Endodermal cell (in vitro differentiated cells): ENCODE measurements around the gene HBG1. TPM values are rescaled to one million over a fixed set of nuclear protein-coding genes. Genes with fewer than 3 reads are reported as not detected.

Experiments used
- DNase-seq: peaks from one replicate; pipeline ENCODE4 v3.0.0-alpha.2; 2017
- H3K27ac ChIP-seq: 2 replicates; pipeline ENCODE4 v1.5.1; 2013; ENCODE audit warnings: mild to moderate bottlenecking, low read depth, low read length, moderate library complexity
- H3K27me3 ChIP-seq: 2 replicates; pipeline ENCODE4 v1.6.1; 2013; ENCODE audit warnings: mild to moderate bottlenecking, low read length, moderate library complexity; ENCODE audit not compliant: insufficient read depth, control insufficient read depth, poor library complexity, severe bottlenecking
- H3K36me3 ChIP-seq: 2 replicates; pipeline ENCODE4 v1.7.0; 2013; ENCODE audit warnings: mild to moderate bottlenecking, low read length, moderate library complexity; ENCODE audit not compliant: control insufficient read depth, insufficient read depth
- H3K4me1 ChIP-seq: one replicate; pipeline ENCODE4 v1.7.0; 2013; ENCODE audit warnings: low read length; ENCODE audit not compliant: control insufficient read depth, insufficient read depth
- H3K4me3 ChIP-seq: 2 replicates; pipeline ENCODE4 v1.5.1; 2013; ENCODE audit warnings: mild to moderate bottlenecking, low read length, moderate library complexity
- H3K9ac ChIP-seq: 2 replicates; pipeline ENCODE4 v1.6.1; 2013; ENCODE audit warnings: mild to moderate bottlenecking, low read length, moderate library complexity; ENCODE audit not compliant: poor library complexity, severe bottlenecking; ENCODE audit errors: extremely low read depth
- H3K9me3 ChIP-seq: 2 replicates; pipeline ENCODE4 v1.6.1; 2013; ENCODE audit warnings: mild to moderate bottlenecking, low read length, moderate library complexity; ENCODE audit not compliant: control insufficient read depth
- H3K27ac Mint-ChIP-seq: 2 replicates; pipeline ENCODE4 v1.8.0; 2020; ENCODE audit warnings: mixed read lengths
- H3K27me3 Mint-ChIP-seq: 2 replicates; pipeline ENCODE4 v1.8.0; 2021; ENCODE audit warnings: mild to moderate bottlenecking, mixed read lengths; ENCODE audit not compliant: insufficient read depth
- H3K36me3 Mint-ChIP-seq: 2 replicates; pipeline ENCODE4 v1.8.0; 2020; ENCODE audit warnings: low read depth, mixed read lengths
- H3K4me1 Mint-ChIP-seq: 2 replicates; pipeline ENCODE4 v1.8.0; 2020; ENCODE audit warnings: mixed read lengths
- H3K4me3 Mint-ChIP-seq: 2 replicates; pipeline ENCODE4 v1.8.0; 2020; ENCODE audit warnings: mild to moderate bottlenecking, moderate library complexity, mixed read lengths
- H3K9me3 Mint-ChIP-seq: 2 replicates; pipeline ENCODE4 v1.8.0; 2020; ENCODE audit warnings: mild to moderate bottlenecking, mixed read lengths
- WGBS, 2 experiments: methylation state at CpG; one replicate each; pipeline versions ENCODE4 v1.1.5 to v1.1.7; 2013; ENCODE audit warnings: missing lambda C conversion rate in 2 of 2, mixed read lengths in 1 of 2; ENCODE audit not compliant: insufficient coverage in 1 of 2, insufficient read length in 1 of 2; 5-methylcytosine and 5-hydroxymethylcytosine counted together
- total RNA-seq, 2 donors: library from RNA; stranded (reverse); fragmentation: NEBNext Ultra II Directional in 1 of 2; extraction: Animal tissue kit (Norgen Biotek cat#: 25700) in 1 of 2; gene quantifications; 2 replicates in 1 of 2; 3 replicates in 1 of 2; pipeline ENCODE4 v1.2.1, GENCODE V29; 2021
- TF ChIP-seq, protein P1 (sequence below): fragments of 200-600 bp; sonication (generic); conservative IDR thresholded peaks from 2 replicates; pipeline ENCODE4 v1.5.0; 2021; ENCODE audit warnings: antibody characterized with exemption, mild to moderate bottlenecking

Gene HBG1
- total RNA-seq, 2 donors from 2014 or later = not detected

GRCh38 chr11:5243816-5244180 is 5.9 kb downstream of the HBG1 start:
- 93 to 98% methylated on average over 4 of the region's 4 CpGs for WGBS, 2 experiments

GRCh38 chr11:5242933-5243815 is 6.5 kb downstream of the HBG1 start:
- H3K36me3 ChIP-seq = no peaks in the 10 kb centered on the region
- peaks cover 4% of the 10 kb centered on the region for H3K27me3 Mint-ChIP-seq
- H3K36me3 Mint-ChIP-seq = no peaks in the 10 kb centered on the region
- H3K4me3 ChIP-seq = no peak overlapping the region
- no peak overlapping the region for H3K9ac ChIP-seq
- H3K4me3 Mint-ChIP-seq = no peak overlapping the region
- no peak overlapping the region for H3K27ac ChIP-seq
- TF ChIP-seq, protein P1, sequence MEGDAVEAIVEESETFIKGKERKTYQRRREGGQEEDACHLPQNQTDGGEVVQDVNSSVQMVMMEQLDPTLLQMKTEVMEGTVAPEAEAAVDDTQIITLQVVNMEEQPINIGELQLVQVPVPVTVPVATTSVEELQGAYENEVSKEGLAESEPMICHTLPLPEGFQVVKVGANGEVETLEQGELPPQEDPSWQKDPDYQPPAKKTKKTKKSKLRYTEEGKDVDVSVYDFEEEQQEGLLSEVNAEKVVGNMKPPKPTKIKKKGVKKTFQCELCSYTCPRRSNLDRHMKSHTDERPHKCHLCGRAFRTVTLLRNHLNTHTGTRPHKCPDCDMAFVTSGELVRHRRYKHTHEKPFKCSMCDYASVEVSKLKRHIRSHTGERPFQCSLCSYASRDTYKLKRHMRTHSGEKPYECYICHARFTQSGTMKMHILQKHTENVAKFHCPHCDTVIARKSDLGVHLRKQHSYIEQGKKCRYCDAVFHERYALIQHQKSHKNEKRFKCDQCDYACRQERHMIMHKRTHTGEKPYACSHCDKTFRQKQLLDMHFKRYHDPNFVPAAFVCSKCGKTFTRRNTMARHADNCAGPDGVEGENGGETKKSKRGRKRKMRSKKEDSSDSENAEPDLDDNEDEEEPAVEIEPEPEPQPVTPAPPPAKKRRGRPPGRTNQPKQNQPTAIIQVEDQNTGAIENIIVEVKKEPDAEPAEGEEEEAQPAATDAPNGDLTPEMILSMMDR = no peak
- no peaks in the 10 kb centered on the region for H3K27me3 ChIP-seq
- H3K4me1 ChIP-seq = no peaks in the 10 kb centered on the region
- H3K9me3 Mint-ChIP-seq = no peaks in the 10 kb centered on the region
- no peak for DNase-seq
- 94 to 95% methylated on average over 7 of the region's 7 CpGs for WGBS, 2 experiments
- H3K4me1 Mint-ChIP-seq = no peaks in the 10 kb centered on the region
- no peak overlapping the region for H3K27ac Mint-ChIP-seq
- H3K9me3 ChIP-seq = no peaks in the 10 kb centered on the region

More at GRCh38 chr11:5243816-5244180, 5.9 kb downstream of the HBG1 start:
- Histone ChIP-seq H3K27ac (no peak overlapping the region), H3K36me3 (no peaks in the 10 kb centered on the region), H3K9me3 (no peaks in the 10 kb centered on the region), H3K4me3 (no peak overlapping the region), H3K27me3 (no peaks in the 10 kb centered on the region), H3K9ac (no peak overlapping the region), H3K4me1 (no peaks in the 10 kb centered on the region)
- Mint-ChIP-seq H3K27ac (no peak overlapping the region), H3K27me3 (peaks cover 4% of the 10 kb centered on the region), H3K4me1 (no peaks in the 10 kb centered on the region), H3K36me3 (no peaks in the 10 kb centered on the region), H3K9me3 (no peaks in the 10 kb centered on the region), H3K4me3 (no peak overlapping the region)
- TF ChIP-seq, protein P1 = no peak
- no peak for DNase-seq

DNA sequence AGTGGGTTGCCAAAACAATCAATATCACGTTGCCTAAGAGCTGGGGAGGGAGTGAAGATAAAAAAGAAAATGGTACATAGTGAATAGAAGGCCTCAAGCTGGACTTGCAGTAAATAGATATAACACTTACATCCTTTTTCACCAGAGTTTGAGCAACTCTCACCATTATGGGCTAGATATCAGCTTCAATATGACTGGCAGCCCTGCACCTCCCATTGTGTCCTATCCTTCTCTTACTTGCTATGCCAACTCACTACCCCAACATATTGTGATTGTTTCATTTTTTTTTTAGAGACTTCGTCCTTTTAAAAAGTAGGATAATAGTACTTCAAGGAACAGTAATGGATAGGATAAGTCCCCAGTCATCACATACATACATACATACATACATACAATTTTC is 7.4 kb downstream of the HBG1 start:
- H3K27me3 ChIP-seq = no peaks in the 10 kb centered on the region
- no peaks in the 10 kb centered on the region for H3K4me1 ChIP-seq
- TF ChIP-seq, protein P1 = no peak
- no peak overlapping the region for H3K4me3 Mint-ChIP-seq
- no peak overlapping the region for H3K9ac ChIP-seq
- no peaks in the 10 kb centered on the region for H3K9me3 Mint-ChIP-seq
- H3K27ac ChIP-seq = no peak overlapping the region
- 88% methylated on average over 1 of the region's 2 CpGs; no CpG with 5 or more reads in 1 of the 2 experiments for WGBS, 2 experiments
- H3K9me3 ChIP-seq = no peaks in the 10 kb centered on the region
- no peak overlapping the region for H3K27ac Mint-ChIP-seq
- no peaks in the 10 kb centered on the region for H3K36me3 Mint-ChIP-seq
- no peak for DNase-seq
- no peak overlapping the region for H3K4me3 ChIP-seq
- H3K27me3 Mint-ChIP-seq = peaks cover 4% of the 10 kb centered on the region
- H3K4me1 Mint-ChIP-seq = no peaks in the 10 kb centered on the region
- no peaks in the 10 kb centered on the region for H3K36me3 ChIP-seq
